HG03095 (cell line): ENCODE results near the gene P2RX5.

Experiments
- ATAC-seq: cut with Tn5 transposase; IDR thresholded peaks from one replicate; pipeline ENCODE4 v1.9.1; 2021; ENCODE audit warnings: moderate library complexity; ENCODE audit not compliant: unreplicated experiment

The P2RX5 gene

GRCh38 chr17:3658784-3659449, 37.0 kb downstream of the P2RX5 start:
- ATAC-seq, result no peak

- ATAC-seq, result no peak
Measured at GRCh38 chr17:3657874-3658783, 37.8 kb downstream of the P2RX5 start.

GRCh38 chr17:3657588-3657869, 38.4 kb downstream of the P2RX5 start:
- no peak for ATAC-seq

DNA sequence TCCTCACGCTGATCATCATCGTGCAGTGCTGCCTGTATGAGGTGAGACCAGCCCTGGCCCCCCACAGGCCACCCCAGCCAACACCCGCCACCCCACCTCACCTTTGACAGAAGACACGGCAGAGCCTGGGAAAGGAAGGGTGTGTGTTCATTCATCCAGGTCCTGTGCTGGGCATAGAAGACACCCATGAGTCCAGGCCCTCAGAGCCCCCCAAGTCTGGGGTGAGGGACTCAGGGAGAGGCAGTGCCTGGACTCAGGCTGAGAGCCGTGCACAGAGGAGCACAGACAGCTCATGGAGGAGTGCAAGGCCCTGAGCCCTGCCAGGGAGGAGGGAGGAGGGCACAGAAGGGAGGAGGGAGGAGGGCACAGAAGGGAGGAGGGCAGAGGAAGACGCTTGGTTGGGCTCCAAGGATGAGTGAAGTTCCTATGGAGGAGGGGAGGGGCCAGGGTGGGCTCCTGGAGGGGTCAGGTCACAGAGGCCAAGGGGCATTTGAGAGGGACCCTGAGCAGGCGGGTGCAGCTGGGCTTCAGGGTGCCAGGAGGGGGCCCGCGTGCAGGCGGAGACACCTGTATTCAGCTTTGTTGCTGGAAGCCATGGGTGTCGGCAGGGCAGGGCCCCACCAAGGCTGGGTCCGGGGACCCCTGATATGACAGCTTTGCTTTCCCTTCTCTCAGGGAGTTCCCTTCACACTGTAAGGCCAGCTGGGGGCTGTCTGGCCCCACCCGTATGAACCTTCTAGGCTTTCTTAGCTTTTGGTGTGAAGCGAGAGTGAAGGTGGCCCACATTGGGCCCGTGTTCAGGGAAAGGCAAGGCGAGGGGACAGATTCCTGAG, 39.0 kb downstream of the P2RX5 start:
- ATAC-seq, result no peak

DNA sequence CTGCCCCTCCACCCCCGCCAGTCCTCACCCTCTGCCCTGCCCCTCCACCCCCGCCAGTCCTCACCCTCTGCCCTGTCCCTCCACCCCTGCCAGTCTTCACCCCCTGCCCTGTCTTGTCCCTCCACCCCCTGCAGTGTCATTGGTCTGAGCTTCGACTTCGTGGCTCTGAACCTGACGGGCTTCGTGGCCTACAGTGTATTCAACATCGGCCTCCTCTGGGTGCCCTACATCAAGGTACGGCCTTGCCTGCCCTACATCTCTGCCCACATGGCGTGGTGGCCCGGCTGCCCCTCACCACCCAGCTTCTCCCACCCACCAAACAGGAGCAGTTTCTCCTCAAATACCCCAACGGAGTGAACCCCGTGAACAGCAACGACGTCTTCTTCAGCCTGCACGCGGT, 39.6 kb downstream of the P2RX5 start:
- ATAC-seq, result no peak

DNA sequence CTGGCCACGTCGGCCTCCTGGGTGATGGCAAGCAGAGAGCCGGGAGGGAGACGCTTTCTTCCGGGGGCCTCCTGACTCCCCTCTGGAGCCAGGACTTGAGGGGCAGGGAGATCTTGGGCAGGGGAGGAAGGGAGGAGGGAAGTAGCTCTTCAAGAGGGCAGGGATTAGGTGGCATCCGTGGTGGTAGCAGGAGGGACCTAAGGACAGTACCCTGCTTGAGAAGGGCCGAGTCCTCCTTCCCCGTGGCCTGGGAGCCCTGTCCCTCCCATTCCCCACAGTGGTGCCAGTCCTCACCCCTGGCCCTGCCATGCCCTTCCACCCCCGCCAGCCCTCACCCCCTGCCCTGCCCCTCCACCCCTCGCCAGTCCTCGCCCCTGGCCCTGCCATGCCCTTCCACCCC, 40.2 kb downstream of the P2RX5 start:
- no peak for ATAC-seq

GRCh38 chr17:3647769-3648555, 48.0 kb downstream of the P2RX5 start:
- ATAC-seq, result no peak

DNA sequence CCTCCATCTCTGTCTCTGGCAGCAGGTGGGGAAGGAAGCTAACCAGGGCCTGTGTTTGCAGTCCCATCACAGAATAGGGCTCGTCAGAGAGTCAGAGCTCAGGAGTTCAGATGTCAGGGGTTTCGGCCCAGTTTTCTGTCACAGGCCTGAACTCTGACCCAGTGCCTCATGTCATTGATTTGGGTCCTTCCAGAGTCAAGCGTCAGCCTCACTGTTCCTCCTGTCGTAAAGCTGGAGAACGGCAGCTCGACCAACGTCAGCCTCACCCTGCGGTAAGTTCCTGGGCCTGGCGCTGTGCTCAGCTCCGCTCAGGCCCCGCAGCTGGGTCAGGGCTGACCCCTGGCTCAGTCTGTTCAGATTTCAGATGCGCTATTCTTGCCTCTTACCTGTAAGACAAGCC, 48.7 kb downstream of the P2RX5 start:
- ATAC-seq, result no peak

DNA sequence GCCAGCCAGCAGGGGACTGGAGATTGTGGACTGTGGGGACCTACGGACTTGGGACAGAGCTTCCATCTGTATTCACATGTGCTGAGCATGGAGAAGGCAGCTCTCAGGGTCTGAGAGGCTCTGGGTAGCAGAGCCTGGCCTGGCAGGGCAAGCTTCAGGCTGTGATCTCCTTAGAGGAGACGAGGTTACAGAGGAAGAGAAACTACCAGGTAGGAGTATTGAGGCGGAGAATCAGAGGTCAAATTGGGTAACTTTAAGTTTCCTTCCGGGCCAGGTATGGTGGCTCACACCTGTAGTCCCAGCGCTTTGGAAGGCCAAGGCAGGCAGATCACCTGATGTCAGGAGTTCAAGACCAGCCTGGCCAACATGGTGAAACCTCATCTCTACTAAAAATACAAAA, 50.6 kb downstream of the P2RX5 start:
- no peak for ATAC-seq

GRCh38 chr17:3643889-3644349, 52.0 kb downstream of the P2RX5 start:
- ATAC-seq, result no peak

DNA sequence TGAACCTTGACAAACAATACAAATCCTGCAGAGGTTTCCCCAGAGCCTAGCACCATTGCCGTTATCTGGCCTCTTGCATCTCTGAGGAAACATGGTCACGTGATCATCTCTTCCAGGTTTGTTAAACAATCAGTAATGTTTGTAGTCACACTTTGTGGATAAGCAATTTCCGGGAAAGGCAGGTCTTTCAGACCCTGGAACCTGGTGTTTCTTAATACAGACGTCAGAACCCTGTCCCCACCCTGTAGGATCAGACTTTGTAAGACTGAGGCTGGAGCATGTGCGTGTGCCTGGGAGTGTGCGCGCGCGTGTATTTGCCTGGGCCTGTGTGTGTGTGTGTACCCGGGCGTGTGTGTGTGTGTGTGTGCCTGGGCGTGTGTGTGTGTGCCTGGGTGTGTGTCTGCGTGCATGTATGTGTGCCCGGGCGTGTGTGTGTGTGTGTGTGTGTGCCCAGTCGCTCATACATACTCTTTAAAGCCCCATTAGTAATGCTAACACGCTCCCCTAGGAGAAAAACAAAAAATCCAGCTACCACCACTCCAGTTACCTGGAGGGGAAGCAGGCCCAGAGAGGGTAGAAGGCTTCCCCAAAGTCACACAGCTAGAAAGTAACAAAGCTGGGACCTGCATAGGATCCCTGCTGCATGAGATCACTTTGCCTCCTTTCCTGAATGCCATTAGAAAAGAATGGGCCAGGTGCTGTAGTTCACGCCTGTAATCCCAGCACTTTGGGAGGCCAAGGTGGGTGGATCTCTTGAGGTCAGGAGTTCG, 54.1 kb downstream of the P2RX5 start:
- ATAC-seq, result no peak

GRCh38 chr17:3641014-3641413, 54.9 kb downstream of the P2RX5 start:
- ATAC-seq, result no peak

DNA sequence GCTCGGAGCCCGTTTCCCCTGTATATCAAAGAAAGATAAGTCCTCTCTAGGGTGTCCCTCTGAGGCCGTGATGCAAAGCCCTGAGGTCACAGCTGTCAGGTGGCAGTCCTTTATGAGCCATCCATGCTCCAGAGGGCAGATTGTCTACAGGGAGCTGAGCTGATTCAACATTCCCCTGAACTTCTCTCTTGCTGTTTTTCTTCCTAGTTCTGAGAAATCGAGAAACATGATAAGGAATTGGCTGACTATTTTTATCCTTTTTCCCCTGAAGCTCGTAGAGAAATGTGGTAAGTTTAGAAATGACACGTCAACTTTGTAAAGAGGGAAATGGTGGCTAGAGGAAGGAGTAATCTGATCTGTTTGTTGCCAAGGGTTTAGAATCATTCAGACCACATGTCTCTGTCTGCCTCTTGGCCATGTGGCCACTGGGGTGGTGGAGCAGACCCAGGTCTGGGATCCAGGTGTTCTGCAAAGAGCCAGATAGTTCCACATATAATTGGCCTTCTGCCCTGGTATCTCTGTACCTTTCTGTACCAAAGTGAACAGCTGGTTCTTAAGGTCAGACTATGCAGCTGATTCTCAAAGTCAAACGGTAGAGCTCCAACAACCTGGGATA, 55.9 kb downstream of the P2RX5 start:
- no peak for ATAC-seq

GRCh38 chr17:3636908-3637373, 59.0 kb downstream of the P2RX5 start:
- ATAC-seq, result peak; percentile 13

DNA sequence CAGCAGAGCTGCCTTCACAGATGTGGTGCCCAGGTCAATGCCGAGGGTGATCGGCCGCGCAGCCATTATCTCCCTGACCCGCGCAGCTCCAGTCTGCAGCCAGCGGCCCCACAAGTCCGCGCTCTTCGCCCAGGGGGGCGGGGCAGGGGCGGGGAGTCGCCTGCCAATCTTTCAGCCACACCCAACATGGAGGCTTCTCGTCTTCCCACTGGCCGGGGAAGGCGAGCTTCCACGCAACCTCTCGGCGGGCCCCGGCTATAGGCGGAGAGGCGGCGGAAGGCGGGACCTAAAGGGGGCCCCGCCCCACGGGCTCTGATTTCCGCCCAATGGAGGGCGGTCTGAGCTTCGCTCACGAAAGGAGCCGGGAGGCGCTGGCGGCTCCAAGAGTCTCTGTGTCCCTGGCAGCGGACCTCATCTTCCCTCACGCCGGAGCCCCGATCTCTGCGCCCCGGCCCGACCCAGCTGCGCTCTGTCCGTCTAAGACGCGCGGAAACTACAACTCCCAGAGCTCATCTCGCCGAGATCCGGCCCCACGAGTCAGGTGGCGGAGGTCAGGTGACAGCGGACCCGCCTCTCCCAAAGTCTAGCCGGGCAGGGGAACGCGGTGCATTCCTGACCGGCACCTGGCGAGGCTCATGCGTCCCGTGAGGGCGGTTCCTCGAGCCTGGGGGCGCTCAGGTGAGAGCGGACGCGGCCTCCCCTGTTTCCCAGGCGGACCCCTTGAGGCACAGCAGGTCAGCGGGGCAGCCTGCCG, 59.6 kb downstream of the P2RX5 start, which contains the start of the genes CTNS and SHPK:
Gene CTNS, plus strand, starts transcription at position 607 of the 754 bp plus-strand sequence. CDS start 3,447 bp downstream, outside the sequence.
Gene SHPK, minus strand, starts transcription at position 97 of the 754 bp plus-strand sequence. Its CDS starts 31 bp downstream, at position 66.
- peak; percentile 86 for ATAC-seq

DNA sequence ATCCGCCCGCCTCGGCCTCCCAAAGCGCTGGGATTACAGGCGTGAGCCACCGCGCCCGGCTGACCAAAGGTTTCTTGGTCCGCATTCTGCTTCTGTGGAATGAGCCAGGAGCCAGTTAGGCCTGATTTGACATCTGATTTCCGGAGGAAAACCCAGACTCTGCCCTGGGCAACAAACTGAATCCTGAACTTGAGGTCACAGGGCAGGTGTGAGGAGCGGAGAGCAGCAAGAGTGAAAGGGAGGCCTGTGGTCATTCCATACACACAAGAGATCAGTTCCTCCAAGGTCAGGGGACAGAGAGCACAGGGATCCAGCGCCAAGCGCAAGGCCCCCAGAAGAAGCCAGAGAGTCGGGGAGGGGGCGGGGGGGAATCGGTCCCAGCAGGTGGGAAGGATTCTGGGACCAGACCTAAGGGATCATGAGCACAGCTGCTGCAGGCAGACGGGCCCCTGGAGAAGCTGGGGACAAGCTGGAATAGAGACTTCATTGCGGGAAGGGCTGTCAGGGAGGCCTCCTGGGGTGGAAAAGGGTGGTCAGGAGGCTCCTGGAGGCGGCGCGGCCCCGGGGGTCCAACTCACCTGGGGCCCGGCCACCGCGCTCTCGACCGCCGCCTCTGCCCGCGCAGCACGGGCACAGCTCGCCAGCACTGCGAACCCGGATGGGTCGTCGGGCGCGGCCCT, 60.3 kb downstream of the P2RX5 start:
- peak; percentile 12 for ATAC-seq

DNA sequence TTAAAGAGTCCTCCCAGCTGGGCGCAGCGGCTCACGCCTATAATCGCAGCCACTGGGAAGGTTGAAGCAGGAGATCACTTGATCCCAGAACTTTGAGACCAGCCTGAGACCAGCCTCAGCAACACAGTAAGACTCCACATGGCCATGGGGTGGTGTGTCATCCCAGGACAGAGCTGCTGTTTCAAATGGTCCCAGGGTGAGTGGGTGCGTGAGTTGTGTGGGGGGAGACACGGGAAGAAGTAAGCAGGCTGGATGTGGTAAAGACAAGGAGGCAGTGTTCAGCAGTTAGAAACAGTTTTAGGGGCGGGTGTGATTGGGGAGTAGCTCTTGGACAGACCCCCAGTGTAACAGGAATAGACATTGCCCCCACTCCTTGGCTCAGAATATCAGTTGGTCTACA, 63.7 kb downstream of the P2RX5 start:
- ATAC-seq, result no peak

- no peak for ATAC-seq
Measured at GRCh38 chr17:3630781-3631180, 65.2 kb downstream of the P2RX5 start.
